GM12865 (cell line): ENCODE data around the gene ZNF418.

Experiments used
- DNase-seq: peaks from one replicate; pipeline ENCODE4 v3.0.0; 2010; ENCODE audit warnings: low read depth
- H3K4me3 ChIP-seq: 2 replicates; pipeline ENCODE4 v1.5.1; 2011; ENCODE audit warnings: mild to moderate bottlenecking, low read depth, low read length, control low read depth
- TF ChIP-seq, protein P1 (sequence below): IDR thresholded peaks from 2 replicates; pipeline ENCODE4 v1.5.1; 2011; ENCODE audit warnings: low read length, control low read depth, low read depth, inconsistent platforms; ENCODE audit not compliant: insufficient read depth; ENCODE audit errors: missing control alignments

Gene ZNF418

GRCh38 chr19:57872450-57872849 is 62.8 kb downstream of the ZNF418 start:
- TF ChIP-seq, protein P1, sequence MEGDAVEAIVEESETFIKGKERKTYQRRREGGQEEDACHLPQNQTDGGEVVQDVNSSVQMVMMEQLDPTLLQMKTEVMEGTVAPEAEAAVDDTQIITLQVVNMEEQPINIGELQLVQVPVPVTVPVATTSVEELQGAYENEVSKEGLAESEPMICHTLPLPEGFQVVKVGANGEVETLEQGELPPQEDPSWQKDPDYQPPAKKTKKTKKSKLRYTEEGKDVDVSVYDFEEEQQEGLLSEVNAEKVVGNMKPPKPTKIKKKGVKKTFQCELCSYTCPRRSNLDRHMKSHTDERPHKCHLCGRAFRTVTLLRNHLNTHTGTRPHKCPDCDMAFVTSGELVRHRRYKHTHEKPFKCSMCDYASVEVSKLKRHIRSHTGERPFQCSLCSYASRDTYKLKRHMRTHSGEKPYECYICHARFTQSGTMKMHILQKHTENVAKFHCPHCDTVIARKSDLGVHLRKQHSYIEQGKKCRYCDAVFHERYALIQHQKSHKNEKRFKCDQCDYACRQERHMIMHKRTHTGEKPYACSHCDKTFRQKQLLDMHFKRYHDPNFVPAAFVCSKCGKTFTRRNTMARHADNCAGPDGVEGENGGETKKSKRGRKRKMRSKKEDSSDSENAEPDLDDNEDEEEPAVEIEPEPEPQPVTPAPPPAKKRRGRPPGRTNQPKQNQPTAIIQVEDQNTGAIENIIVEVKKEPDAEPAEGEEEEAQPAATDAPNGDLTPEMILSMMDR: no peak
- no peak for DNase-seq
- no peak overlapping the region for H3K4me3 ChIP-seq
